Esophagus muscularis mucosa (tissue), 3 donors: Measurements from ENCODE around the gene SEMA7A.
"Not testable (repeated sequence)": the region's sequence is repeated elsewhere in the genome, so short reads cannot be mapped to it uniquely, and the experiment has no call there.

Source experiments
- CTCF ChIP-seq, 3 experiments: fragments of 200-600 bp in 2 of 3; fragments of 450-650 bp in 1 of 3; sonication (generic) in 2 of 3; IDR thresholded peaks; one replicate each; pipeline ENCODE4 v1.5.1; 2017 to 2019; ENCODE audit warnings: antibody characterized with exemption in 3 of 3, mild to moderate bottlenecking in 2 of 3, moderate library complexity in 1 of 3
- POLR2A ChIP-seq: fragments of 450-650 bp; IDR thresholded peaks from one replicate; pipeline ENCODE4 v1.6.1; 2017; ENCODE audit warnings: antibody characterized with exemption, moderate library complexity, mild to moderate bottlenecking, low read depth

- TF ChIP-seq CTCF (IDR thresholded peaks at IDR 0.05); POLR2A: not testable (repeated sequence)
Measured at GRCh38 chr15:74459798-74460197, 26.0 kb upstream of the SEMA7A start.
